Activated CD4-positive, alpha-beta memory T cell treated with anti-CD3 and anti-CD28 coated beads for 36 hours (primary cell): ENCODE data around the gene PATE4. TPM values are rescaled to one million over a fixed set of nuclear protein-coding genes. Genes with fewer than 3 reads are reported as not detected.

Source experiments
- total RNA-seq, 2 experiments: library from RNA; stranded (reverse); gene quantifications; one replicate each; pipeline ENCODE4 v1.2.3, GENCODE V29; 2021

PATE4 gene
- total RNA-seq, 2 experiments from 2014 or later: not detected

Other genes starting within 250 kb of the PATE4 start
- gene STT3A, start 240.5 kb upstream of the PATE4 start, total RNA-seq: 100 to 1,000 TPM; 121 to 132 TPM
- gene CHEK1, start 208.2 kb upstream of the PATE4 start, total RNA-seq: 100 to 1,000 TPM; 140 to 155 TPM
- gene ACRV1, start 152.5 kb upstream of the PATE4 start, total RNA-seq: not detected
- gene PATE1, start 87.0 kb upstream of the PATE4 start, total RNA-seq: not detected
- gene PATE2, start 54.5 kb upstream of the PATE4 start, total RNA-seq: not detected
- not detected for gene PATE3, start 45.2 kb upstream of the PATE4 start, total RNA-seq
- gene HYLS1, start 54.4 kb downstream of the PATE4 start, total RNA-seq: 1 to 10 TPM; 8.2 to 8.3 TPM
- 10 to 100 TPM; 20.1 to 22.9 TPM for gene PUS3, start 69.9 kb downstream of the PATE4 start, total RNA-seq
- not detected for gene DDX25, start 71.2 kb downstream of the PATE4 start, total RNA-seq
- gene VSIG10L2, start 112.7 kb downstream of the PATE4 start, total RNA-seq: not detected
- 1 to 10 TPM; 2.5 to 2.7 TPM for gene CDON, start 229.6 kb downstream of the PATE4 start, total RNA-seq